Loucy (cell line): ENCODE data around the gene SELENOH.

ENCODE experiments used
- CTCF ChIP-seq: fragments of 200-600 bp; sonication (generic); conservative IDR thresholded peaks from 2 replicates; pipeline ENCODE4 v1.5.1; 2014; ENCODE audit warnings: mild to moderate bottlenecking, antibody characterized with exemption, low read length
- EZH2phosphoT487 ChIP-seq: fragments of 200-600 bp; IDR thresholded peaks from 2 replicates; pipeline ENCODE4 v1.6.1; 2018; ENCODE audit warnings: antibody characterized with exemption, mild to moderate bottlenecking, moderate library complexity, borderline replicate concordance

DNA sequence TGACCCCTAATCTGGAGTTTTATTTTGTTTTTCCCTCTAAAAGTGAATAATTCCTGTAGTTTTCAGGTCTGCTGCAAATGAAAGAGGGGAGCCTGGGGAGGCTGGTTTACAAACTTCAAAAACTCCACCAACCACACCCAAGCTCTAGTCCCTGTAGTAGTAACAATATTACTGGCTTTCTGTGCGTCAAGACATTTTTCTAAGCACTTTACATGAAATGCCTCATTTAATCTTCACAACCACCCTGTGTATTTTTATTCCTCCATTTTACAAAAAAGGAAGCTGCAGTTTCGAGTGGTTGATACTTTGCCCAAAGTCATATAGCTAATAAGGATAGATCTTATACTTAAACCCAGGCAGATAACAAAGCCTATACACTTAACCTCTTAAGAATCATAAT lies 43.8 kb downstream of the SELENOH start:
- no peak for TF ChIP-seq CTCF
- no peak for TF ChIP-seq EZH2phosphoT487
